GM12872 (cell line): ENCODE results near the gene CDKN2AIPNL.

Experiments used
- TF ChIP-seq, protein P1 (sequence below): IDR thresholded peaks from 3 replicates; pipeline ENCODE4 v1.5.1; 2011; ENCODE audit warnings: low read depth, mild to moderate bottlenecking, low read length, moderate library complexity; ENCODE audit not compliant: insufficient read depth

CDKN2AIPNL gene

DNA sequence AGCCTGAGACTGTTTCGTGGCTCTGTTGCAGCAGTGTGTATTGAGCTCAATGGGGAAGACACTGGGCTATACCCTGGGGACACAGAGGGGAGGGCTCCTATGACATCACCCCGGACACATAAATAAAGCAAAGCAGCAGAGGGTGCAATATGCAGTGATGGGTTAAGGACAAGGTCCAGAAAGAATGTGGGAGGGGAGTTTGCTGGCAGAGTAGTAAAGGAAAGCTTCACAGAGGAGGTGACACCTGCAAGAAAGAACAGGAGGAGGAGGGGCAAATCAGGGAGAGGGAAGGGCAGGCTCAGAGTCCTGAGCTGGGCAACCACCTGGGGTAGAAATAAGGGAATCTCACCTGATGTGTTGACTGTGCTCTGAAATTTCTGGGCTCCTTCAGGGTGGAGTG, 35.3 kb upstream of the CDKN2AIPNL start:
- TF ChIP-seq, protein P1, sequence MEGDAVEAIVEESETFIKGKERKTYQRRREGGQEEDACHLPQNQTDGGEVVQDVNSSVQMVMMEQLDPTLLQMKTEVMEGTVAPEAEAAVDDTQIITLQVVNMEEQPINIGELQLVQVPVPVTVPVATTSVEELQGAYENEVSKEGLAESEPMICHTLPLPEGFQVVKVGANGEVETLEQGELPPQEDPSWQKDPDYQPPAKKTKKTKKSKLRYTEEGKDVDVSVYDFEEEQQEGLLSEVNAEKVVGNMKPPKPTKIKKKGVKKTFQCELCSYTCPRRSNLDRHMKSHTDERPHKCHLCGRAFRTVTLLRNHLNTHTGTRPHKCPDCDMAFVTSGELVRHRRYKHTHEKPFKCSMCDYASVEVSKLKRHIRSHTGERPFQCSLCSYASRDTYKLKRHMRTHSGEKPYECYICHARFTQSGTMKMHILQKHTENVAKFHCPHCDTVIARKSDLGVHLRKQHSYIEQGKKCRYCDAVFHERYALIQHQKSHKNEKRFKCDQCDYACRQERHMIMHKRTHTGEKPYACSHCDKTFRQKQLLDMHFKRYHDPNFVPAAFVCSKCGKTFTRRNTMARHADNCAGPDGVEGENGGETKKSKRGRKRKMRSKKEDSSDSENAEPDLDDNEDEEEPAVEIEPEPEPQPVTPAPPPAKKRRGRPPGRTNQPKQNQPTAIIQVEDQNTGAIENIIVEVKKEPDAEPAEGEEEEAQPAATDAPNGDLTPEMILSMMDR: no peak

DNA sequence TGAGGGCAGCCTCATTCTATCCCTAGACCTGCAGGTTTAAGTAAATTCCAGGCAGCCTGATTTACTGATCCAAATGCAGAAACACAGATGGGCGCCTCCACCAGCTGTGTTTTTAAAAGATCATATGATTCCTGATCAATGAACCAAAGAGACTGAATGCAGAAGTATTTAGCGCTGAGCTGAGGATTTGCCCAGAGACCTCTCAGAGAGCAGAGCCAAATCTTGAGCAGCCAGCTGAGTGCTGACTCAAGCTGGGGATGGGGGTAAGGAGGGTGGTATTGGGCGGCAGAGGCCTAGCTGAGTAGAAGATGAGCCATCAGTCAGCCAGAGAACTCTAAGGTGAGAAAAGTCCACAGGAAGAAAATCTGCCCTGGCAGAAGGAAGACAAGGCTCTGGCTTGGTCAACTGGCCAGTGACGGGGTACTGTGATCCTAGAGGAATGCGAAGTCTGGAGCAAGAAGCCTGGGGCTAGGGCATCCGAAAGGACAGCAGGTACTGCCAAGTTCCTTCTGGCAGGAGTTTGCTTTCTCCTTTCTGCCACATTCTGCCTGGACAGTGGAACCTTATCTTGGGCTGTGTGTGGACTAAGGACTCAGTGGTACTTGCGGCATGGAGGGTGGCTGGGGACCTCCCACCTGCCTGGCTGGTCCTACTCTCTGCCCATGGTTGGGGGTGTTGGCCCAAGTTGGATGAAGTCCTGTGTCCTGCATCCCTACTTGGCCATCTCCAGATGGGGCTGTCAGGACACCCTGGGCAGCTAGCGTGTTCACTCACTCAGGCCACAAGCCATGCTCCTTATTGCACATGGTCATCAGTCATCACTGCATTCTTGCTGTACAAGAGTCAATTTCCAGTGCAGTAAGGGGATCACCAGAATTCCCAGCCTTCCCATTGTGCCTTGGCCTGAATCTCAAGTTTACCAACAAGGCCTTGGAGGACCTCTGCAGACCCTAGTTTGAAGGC, 34.5 kb upstream of the CDKN2AIPNL start:
- TF ChIP-seq, protein P1: no peak

DNA sequence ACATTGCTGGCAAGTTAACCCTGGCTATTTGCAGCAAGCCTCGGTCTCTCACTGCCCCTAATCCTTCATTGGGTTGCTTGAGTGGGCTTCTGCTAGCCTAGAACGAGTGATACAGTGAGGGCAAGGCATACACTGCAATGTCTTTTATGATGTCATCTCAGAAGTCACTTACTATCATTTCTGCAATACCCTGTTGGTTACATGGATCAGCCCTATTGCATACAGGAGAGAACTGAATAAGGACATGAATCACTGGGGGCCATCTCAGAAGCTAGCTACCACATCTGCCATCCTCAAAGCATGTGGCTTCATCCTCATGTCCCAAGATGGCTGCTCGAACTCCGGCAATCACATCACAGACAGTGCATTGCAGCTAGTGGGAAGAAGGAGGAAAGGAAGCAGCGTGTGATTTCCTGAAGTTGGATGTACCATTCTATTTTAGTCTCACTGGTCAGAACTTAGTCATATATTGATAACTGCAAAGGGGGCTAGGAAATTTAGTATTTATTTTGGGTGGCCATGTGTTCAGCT, 33.3 kb upstream of the CDKN2AIPNL start:
- TF ChIP-seq, protein P1: no peak

DNA sequence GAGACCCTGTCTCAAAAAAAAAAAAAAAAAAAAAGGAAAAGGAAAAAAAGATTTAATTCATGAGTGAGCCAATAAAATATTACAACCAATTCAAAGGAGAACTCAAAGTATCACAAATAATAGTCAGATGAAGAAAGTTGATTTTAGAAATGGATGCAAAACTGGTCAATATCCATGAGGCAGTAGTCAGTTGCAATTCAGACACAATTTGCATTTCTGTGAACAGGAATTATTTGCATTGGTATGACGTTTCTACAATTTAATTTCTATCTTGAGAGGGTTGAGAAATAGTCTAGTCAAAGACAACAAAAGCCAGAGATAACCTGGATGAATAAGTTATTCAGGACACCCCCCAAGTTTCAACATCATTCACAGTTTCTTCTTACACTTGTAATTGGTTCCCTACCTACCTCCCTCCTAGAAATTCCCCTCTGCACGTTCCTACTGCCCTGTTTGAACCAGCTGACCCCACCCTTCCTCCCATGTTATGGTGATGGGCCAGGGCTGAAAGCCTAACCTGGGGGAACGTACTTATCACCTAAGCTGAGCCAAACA, 28.6 kb upstream of the CDKN2AIPNL start:
- TF ChIP-seq, protein P1: no peak

DNA sequence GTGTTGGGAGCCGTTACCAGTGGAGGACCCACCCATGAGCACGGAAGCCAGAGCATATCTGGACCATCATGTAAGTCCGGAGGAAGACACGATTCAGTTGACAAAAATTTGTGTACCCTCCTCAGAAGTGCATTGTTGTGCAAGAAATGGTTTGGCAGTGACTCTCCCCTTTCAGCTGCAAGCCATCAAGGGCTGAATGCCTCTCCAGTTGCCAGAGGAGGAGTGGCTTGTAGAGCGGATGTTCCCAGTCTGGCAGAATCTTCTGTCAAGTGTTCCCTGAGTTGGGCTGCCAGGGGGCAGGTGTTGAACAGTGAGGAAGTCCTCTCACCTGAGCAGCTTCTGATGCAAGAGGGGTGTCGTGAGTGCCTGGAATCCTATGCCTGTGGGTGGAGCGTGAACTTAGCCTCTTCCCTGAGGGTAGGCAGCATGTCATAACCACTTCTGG, 27.6 kb upstream of the CDKN2AIPNL start:
- TF ChIP-seq, protein P1: no peak

DNA sequence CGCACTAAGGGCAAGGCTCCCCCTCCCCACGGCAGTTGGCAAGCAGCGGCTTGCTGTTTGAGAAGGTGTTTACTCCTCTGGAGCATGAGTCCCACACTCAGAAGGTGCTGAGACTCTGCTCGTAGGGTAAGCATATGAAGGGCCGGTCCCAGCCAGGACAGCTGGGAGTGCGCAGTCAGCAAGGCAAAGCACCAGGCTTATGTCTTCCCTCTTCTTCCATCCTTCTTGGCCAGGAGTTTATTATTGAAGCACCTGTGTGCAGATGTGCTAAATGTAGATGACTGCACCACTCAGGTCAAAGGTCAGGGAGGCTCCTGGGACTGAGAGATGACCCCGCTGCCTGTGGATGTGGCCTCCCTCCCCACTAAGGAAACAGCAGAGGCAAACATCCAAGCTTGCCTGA, 27.0 kb upstream of the CDKN2AIPNL start:
- TF ChIP-seq, protein P1: no peak

DNA sequence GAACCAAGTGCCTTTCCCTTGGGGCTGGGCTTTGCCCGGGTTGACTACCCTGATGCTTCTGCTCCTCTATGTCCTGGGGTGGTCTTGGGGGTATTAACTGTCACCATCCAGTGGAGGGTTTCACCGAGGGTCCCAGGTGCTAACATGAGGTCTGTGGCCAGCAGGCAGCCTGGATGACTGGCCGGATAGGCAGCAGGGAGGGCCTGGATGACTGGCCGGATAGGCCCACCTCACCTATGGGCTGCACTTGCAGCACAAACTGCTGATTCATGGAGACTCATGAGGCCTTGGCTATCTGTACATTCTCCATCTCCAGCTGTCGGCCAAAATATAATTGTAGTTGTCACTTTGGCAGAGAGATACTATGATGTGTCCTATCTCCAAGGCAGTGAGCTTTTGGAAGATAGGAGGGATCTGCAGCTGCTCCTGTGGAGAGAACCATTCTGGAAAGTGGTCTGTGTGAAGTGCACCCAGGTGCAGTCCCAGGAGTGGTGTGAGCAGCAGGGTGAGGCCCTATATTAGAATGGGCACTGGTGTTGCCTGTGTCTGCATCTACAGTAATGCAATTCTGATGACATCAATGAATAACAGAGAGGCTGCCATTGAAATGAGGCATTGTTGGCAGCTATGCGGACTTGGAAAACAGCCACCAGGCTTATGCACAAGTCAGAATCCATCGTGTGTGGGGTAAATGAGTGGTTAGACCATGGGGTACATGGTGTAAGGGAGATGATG, 26.3 kb upstream of the CDKN2AIPNL start:
- TF ChIP-seq, protein P1: no peak
